OCI-LY3 (cell line): ENCODE results near the gene MBLAC2.

Experiments
- H2AFZ ChIP-seq: fragments of 200-600, 300-600 bp; shearing (Covaris generic); 2 replicates; pipeline ENCODE4 v1.6.0; 2014; ENCODE audit warnings: antibody characterized with exemption, low read depth, low read length
- H3K27ac ChIP-seq: fragments of 200-600, 300-600 bp; sonication (generic); 2 replicates; pipeline ENCODE4 v1.5.1; 2014; ENCODE audit warnings: mild to moderate bottlenecking, low read length, moderate library complexity, mixed read lengths
- H3K27me3 ChIP-seq: fragments of 200-600, 300-600 bp; sonication (generic); 2 replicates; pipeline ENCODE4 v1.6.1; 2014; ENCODE audit warnings: low read depth, low read length, mixed read lengths
- H3K36me3 ChIP-seq: fragments of 200-600, 300-600 bp; sonication (generic); replicated peaks from 2 replicates; pipeline ENCODE3; 2014; ENCODE audit warnings: low read depth, low read length, mixed read lengths
- H3K4me1 ChIP-seq: fragments of 300-600, 200-600 bp; sonication (generic); 2 replicates; pipeline ENCODE4 v1.6.1; 2014; ENCODE audit warnings: low read length, mixed read lengths
- H3K4me2 ChIP-seq: fragments of 200-600, 300-600 bp; sonication (generic); 2 replicates; pipeline ENCODE4 v1.6.1; 2014; ENCODE audit warnings: low read length, mixed read lengths
- H3K4me3 ChIP-seq: fragments of 300-600, 200-600 bp; sonication (generic); 2 replicates; pipeline ENCODE4 v1.5.1; 2014; ENCODE audit warnings: antibody characterized with exemption, mild to moderate bottlenecking, low read length, moderate library complexity
- H3K79me2 ChIP-seq: fragments of 300-600, 200-600 bp; shearing (Covaris generic); 2 replicates; pipeline ENCODE4 v1.6.1; 2014; ENCODE audit warnings: mild to moderate bottlenecking, low read length, mixed read lengths
- H3K9ac ChIP-seq: fragments of 300-600, 200-600 bp; shearing (Covaris generic); 2 replicates; pipeline ENCODE4 v1.6.0; 2014; ENCODE audit warnings: mild to moderate bottlenecking, low read length, moderate library complexity
- H3K9me3 ChIP-seq: fragments of 200-600, 300-600 bp; shearing (Covaris generic); 2 replicates; pipeline ENCODE4 v1.6.1; 2014; ENCODE audit warnings: low read length, mixed read lengths; ENCODE audit not compliant: insufficient read depth
- H4K20me1 ChIP-seq: fragments of 200-600, 300-600 bp; sonication (generic); 2 replicates; pipeline ENCODE4 v1.6.1; 2016; ENCODE audit warnings: low read length, mixed read lengths; ENCODE audit not compliant: insufficient read depth
- CTCF ChIP-seq: fragments of 200-600, 300-600 bp; sonication (generic); IDR thresholded peaks from 2 replicates; pipeline ENCODE4 v1.5.1; 2014; ENCODE audit warnings: antibody characterized with exemption, low read length, low read depth
- EZH2phosphoT487 ChIP-seq: fragments of 200-600 bp; shearing (Covaris generic); IDR thresholded peaks from 2 replicates; pipeline ENCODE4 v1.6.1; 2018; ENCODE audit warnings: antibody characterized with exemption, mixed run types, low read depth

MBLAC2 gene

GRCh38 chr5:90438100-90438499 lies 36.5 kb downstream of the MBLAC2 start:
- no peak overlapping the region for H3K27ac ChIP-seq

DNA sequence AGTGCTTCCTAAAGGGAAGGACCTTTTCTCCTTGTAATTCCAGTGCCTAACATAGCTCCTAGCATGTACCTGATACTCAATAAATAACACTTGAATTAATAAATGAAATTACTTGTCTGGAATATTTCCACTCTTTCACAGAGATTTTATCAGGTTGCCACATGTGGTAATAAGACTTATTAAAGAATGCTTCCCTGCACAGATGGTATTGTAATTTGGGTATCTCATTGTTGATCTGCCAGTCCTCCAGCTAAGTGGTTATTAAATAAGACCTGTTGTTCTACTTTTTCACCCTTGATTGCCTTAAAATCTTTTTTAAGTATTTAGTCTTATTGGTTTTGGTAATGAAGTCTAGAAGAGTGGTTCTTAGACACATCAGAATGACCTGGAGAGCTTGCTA lies 36.9 kb downstream of the MBLAC2 start:
- Histone ChIP-seq H3K27me3 (peaks cover 14% of the 10 kb centered on the region; the same call in 1 of the 2 replicates), H3K9me3 (no peaks in the 10 kb centered on the region), H3K4me1 (peaks cover 27% of the 10 kb centered on the region), H3K79me2 (no peaks in the 10 kb centered on the region), H2AFZ (no peak overlapping the region), H3K4me3 (no peak overlapping the region), H3K4me2 (no peak overlapping the region), H3K9ac (no peak overlapping the region), H3K27ac (no peak overlapping the region), H3K36me3 (no peaks in the 10 kb centered on the region), H4K20me1 (no peaks in the 10 kb centered on the region)
- no peak for TF ChIP-seq EZH2phosphoT487
- TF ChIP-seq CTCF: no peak

More at GRCh38 chr5:90438100-90438499, 36.5 kb downstream of the MBLAC2 start:
- H3K9ac ChIP-seq: no peak overlapping the region
- H3K4me1 ChIP-seq: peaks cover 27% of the 10 kb centered on the region
- no peaks in the 10 kb centered on the region for H3K79me2 ChIP-seq
- H3K4me3 ChIP-seq: no peak overlapping the region
- H3K9me3 ChIP-seq: no peaks in the 10 kb centered on the region
- no peak for TF ChIP-seq EZH2phosphoT487
- H3K4me2 ChIP-seq: no peak overlapping the region
- H3K27me3 ChIP-seq: peaks cover 14% of the 10 kb centered on the region; the same call in 1 of the 2 replicates
- no peaks in the 10 kb centered on the region for H4K20me1 ChIP-seq
- no peaks in the 10 kb centered on the region for H3K36me3 ChIP-seq
- no peak overlapping the region for H2AFZ ChIP-seq

- no peak overlapping the region for H3K27ac ChIP-seq
- H3K9ac ChIP-seq: no peak overlapping the region
- no peaks in the 10 kb centered on the region for H3K79me2 ChIP-seq
- H3K36me3 ChIP-seq: no peaks in the 10 kb centered on the region
- peaks cover 21% of the 10 kb centered on the region for H3K4me1 ChIP-seq
- no peaks in the 10 kb centered on the region for H3K9me3 ChIP-seq
- no peak overlapping the region for H3K4me3 ChIP-seq
- TF ChIP-seq CTCF (peak; percentile 68), EZH2phosphoT487 (no peak)
- peaks cover 14% of the 10 kb centered on the region; the same call in 1 of the 2 replicates for H3K27me3 ChIP-seq
- no peaks in the 10 kb centered on the region for H4K20me1 ChIP-seq
- H3K4me2 ChIP-seq: peak overlapping the region; percentile 21; the same call in 1 of the 2 replicates
- peak overlapping the region; percentile 67 for H2AFZ ChIP-seq
These were observed 40.4 kb downstream of the MBLAC2 start for GRCh38 chr5:90434116-90434714.

DNA sequence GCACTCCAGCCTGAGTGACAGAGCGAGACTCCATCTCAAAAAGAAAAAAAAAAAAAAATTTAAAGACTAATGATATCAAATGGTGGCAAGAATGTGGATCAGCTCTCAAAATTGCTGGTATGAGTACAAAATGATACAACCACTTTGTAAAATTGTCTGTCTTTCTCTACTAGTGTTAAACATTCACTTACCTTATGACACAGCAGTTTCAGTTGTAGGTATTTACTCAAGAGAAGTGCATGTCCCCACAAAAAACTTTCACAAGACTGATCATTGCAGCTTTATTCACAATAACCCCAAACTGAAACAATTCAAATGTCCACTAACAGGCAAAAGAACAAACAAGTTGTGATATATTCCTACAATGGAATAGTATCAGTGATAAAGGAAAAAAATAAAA lies 50.3 kb downstream of the MBLAC2 start:
- no peak overlapping the region for H3K4me2 ChIP-seq
- TF ChIP-seq CTCF (no peak), EZH2phosphoT487 (no peak)
- no peak overlapping the region for H2AFZ ChIP-seq
- H3K36me3 ChIP-seq: no peaks in the 10 kb centered on the region
- no peaks in the 10 kb centered on the region for H3K4me1 ChIP-seq
- H3K9ac ChIP-seq: no peak overlapping the region
- H3K27ac ChIP-seq: no peak overlapping the region
- no peaks in the 10 kb centered on the region for H3K27me3 ChIP-seq
- H3K4me3 ChIP-seq: no peak overlapping the region
- no peaks in the 10 kb centered on the region for H3K9me3 ChIP-seq
- H4K20me1 ChIP-seq: no peaks in the 10 kb centered on the region
- H3K79me2 ChIP-seq: no peaks in the 10 kb centered on the region
